ENCODE measurements around the gene ANKRD12.
A peak's percentile ranks its signal among the peaks of the same experiment; 100 is the strongest.

The ANKRD12 gene

DNA sequence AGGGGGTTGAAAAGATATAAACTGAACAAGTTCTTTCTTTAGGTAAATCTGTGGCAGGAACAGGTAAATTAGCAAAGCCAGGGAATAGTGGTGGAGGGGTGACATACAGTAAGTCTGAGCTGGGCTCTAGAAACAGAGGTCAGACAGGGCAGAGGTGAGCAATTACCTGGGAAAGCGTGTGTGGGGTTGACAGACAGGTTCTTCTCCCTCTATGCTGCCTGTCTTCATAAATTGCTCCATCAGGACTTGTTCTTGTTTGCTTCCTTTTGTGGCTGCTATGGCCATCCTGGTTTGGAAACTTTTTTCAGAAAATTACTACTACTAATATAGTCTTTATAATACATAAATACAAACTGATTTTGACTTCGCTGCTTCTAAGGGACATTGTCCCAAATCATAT lies 3.4 kb upstream of the ANKRD12 start:
- Mint-ChIP-seq H3K4me3 (no peak overlapping the region), H3K27ac (peak overlapping the region; percentile 58)
- TF ChIP-seq CTCF (IDR thresholded peaks at IDR 0.05), result no peak

DNA sequence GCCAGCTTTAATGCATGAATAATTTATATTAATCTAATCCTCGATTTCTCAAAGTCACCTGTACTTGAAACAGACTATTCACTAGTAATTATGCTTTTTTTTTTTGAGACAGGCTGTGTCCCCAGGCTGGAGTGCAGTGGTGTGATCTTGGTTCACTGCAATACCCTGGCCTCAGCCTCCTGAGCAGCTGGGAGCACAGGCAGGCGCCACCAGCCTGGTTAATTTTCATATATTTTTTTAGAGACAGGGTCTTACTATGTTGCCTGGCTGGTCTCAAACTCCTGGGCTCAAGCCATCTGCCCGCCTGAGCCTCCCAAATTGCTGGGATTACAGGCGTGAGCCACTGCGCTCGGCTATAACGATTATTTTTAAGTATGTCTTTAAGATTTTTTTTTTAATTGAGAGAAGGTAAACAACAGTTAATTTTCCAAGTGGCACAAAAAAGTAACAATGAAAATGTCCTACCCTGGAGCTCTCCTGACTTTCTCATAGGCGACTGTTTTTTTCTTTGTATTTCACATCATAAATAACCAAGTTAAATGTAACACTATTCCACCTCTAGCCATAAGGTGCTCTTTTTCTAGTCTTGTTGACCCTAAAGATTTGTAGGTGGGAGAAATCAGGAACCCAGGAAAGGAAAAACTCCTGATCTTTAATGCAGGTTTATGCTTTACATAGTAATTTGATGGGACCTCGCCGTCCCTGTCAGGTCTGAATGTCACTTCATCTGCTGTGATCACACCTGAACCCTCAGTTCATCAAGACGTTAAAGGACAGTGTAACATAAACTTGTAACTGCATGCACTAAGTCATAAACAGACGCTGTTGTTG lies 1.3 kb upstream of the ANKRD12 start:
- no peak for TF ChIP-seq CTCF (IDR thresholded peaks at IDR 0.05)
- H3K27ac Mint-ChIP-seq, result peak overlapping the region; percentile 91
- peaks cover 39% of the 10 kb centered on the region for H3K4me1 Mint-ChIP-seq
- DNase-seq, result no peak
- H3K4me3 Mint-ChIP-seq, result peak overlapping the region; percentile 98
- peaks cover 23% of the 10 kb centered on the region for H3K36me3 Mint-ChIP-seq (ENCODE audit: low read depth)
- peaks cover 2% of the 10 kb centered on the region for H3K27me3 Mint-ChIP-seq (ENCODE audit: low read depth, poor library complexity)
- no peaks in the 10 kb centered on the region for H3K9me3 Mint-ChIP-seq

More for the DNA sequence above, 3.4 kb upstream of the ANKRD12 start:
- H3K36me3 Mint-ChIP-seq (ENCODE audit: low read depth), result peaks cover 41% of the 10 kb centered on the region
- peaks cover 2% of the 10 kb centered on the region for H3K27me3 Mint-ChIP-seq (ENCODE audit: low read depth, poor library complexity)
- H3K4me1 Mint-ChIP-seq, result peaks cover 18% of the 10 kb centered on the region
- H3K9me3 Mint-ChIP-seq, result no peaks in the 10 kb centered on the region
- no peak for DNase-seq

- peaks cover 2% of the 10 kb centered on the region for H3K27me3 Mint-ChIP-seq (ENCODE audit: low read depth, poor library complexity)
- DNase-seq, result no peak
- H3K4me1 Mint-ChIP-seq, result peaks cover 40% of the 10 kb centered on the region
- no peaks in the 10 kb centered on the region for H3K9me3 Mint-ChIP-seq
- H3K4me3 Mint-ChIP-seq, result peak overlapping the region; percentile 98
- TF ChIP-seq CTCF (IDR thresholded peaks at IDR 0.05), result no peak
- H3K27ac Mint-ChIP-seq, result peak overlapping the region; percentile 99
- H3K36me3 Mint-ChIP-seq (ENCODE audit: low read depth), result peaks cover 23% of the 10 kb centered on the region
Observed at GRCh38 chr18:9135912-9136314, 668 bp upstream of the ANKRD12 start.

GRCh38 chr18:9137168-9138066 lies 836 bp downstream of the ANKRD12 start:
- DNase-seq, result peak; percentile 70
- Mint-ChIP-seq H3K4me3 (peak overlapping the region; percentile 90), H3K9me3 (no peaks in the 10 kb centered on the region), H3K27me3 (ENCODE audit: low read depth, poor library complexity) (peaks cover 2% of the 10 kb centered on the region), H3K36me3 (ENCODE audit: low read depth) (peaks cover 12% of the 10 kb centered on the region), H3K27ac (peak overlapping the region; percentile 97), H3K4me1 (peaks cover 40% of the 10 kb centered on the region)
- no peak for TF ChIP-seq CTCF (IDR thresholded peaks at IDR 0.05)

GRCh38 chr18:9139400-9140039 lies 2.9 kb downstream of the ANKRD12 start:
- no peak for DNase-seq
- Mint-ChIP-seq H3K27ac (no peak overlapping the region), H3K27me3 (ENCODE audit: low read depth, poor library complexity) (no peaks in the 10 kb centered on the region), H3K4me1 (peaks cover 36% of the 10 kb centered on the region), H3K9me3 (no peaks in the 10 kb centered on the region), H3K4me3 (peak overlapping the region; percentile 14), H3K36me3 (ENCODE audit: low read depth) (peaks cover 2% of the 10 kb centered on the region)
- TF ChIP-seq CTCF (IDR thresholded peaks at IDR 0.05), result no peak
